IgD-negative memory B cell (primary cell): ENCODE measurements around the gene SSBP4. TPM values are rescaled to one million over a fixed set of nuclear protein-coding genes. Genes with fewer than 3 reads are reported as not detected.

Experiments used
- H3K27ac Mint-ChIP-seq, 3 donors: one replicate each; pipeline ENCODE4 v1.8.0; 2020 to 2022; ENCODE audit warnings: mild to moderate bottlenecking in 3 of 3, mixed read lengths in 3 of 3, moderate library complexity in 1 of 3
- H3K27me3 Mint-ChIP-seq: one replicate; pipeline ENCODE4 v1.8.0; 2021; ENCODE audit warnings: mixed read lengths
- H3K36me3 Mint-ChIP-seq: one replicate; pipeline ENCODE4 v1.8.0; 2020; ENCODE audit warnings: mild to moderate bottlenecking, mixed read lengths
- H3K4me1 Mint-ChIP-seq, 3 donors: one replicate each; pipeline ENCODE4 v1.8.0; 2020 to 2022; ENCODE audit warnings: mixed read lengths in 3 of 3, mild to moderate bottlenecking in 1 of 3
- H3K4me3 Mint-ChIP-seq, 4 donors: one replicate each; pipeline ENCODE4 v1.8.0; 2020 to 2022; ENCODE audit warnings: mild to moderate bottlenecking in 4 of 4, mixed read lengths in 4 of 4, moderate library complexity in 3 of 4
- H3K9me3 Mint-ChIP-seq, 3 donors: one replicate each; pipeline ENCODE4 v1.8.0; 2020 to 2021; ENCODE audit warnings: mixed read lengths in 3 of 3, mild to moderate bottlenecking in 1 of 3
- polyA plus RNA-seq: library from polyadenylated mRNA; unstranded; fragments of 300-500 nt; fragmentation: Illumina TruSeq; gene quantifications from one replicate; pipeline ENCODE4 v1.2.3, GENCODE V29; 2021

SSBP4 gene
- polyA plus RNA-seq, 1 donor from 2014 or later = 97.4 TPM

- H3K4me3 Mint-ChIP-seq = peak overlapping the region; percentile 76 to 94 (median 80)
- no peaks in the 10 kb centered on the region for H3K9me3 Mint-ChIP-seq
- peaks cover under 1% of the 10 kb centered on the region for H3K36me3 Mint-ChIP-seq
- peak overlapping the region in 2 of 3 donors; percentile 78 to 95 for H3K27ac Mint-ChIP-seq
- peaks cover 22% of the 10 kb centered on the region for H3K27me3 Mint-ChIP-seq
- peaks cover 22 to 45% (median 32%) of the 10 kb centered on the region in 3 donors for H3K4me1 Mint-ChIP-seq
These were observed 2.3 kb downstream of the SSBP4 start for GRCh38 chr19:18421371-18421959.

DNA sequence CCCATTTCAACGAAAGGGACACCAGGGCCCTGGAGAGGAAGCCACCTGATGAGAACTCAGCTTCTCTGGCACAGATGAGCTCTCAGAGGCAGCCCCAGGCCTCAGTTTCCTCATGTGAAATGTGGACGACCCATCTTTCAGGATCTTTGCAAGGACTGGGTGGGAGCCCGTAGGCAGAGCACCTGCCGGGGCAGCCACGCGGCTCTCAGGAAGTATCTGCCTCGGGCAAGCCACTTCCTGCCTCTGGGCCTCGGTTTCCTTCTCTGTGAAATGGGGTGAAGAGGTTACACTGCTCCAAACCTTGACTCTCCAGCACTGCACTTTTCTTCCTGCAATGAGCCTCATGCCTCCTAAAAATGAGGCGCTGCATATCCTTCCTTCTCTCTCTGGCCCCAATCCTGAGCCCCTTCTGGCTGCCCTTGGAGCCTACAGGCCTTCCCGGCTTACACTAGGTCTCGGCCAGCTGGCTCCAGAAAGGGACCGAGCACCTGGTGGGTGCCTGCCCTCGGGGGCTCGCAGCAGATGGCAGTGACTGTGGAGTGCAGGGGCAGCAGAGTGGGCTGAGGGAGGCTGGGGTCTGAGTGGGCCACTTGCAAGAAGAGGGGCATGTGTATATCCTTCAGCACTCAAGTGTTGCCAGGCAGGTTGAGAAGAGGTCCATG, 3.5 kb downstream of the SSBP4 start:
- H3K9me3 Mint-ChIP-seq = no peaks in the 10 kb centered on the region
- peaks cover 22 to 40% (median 27%) of the 10 kb centered on the region in 3 donors for H3K4me1 Mint-ChIP-seq
- H3K27me3 Mint-ChIP-seq = peaks cover 13% of the 10 kb centered on the region
- no peaks in the 10 kb centered on the region for H3K36me3 Mint-ChIP-seq
- H3K4me3 Mint-ChIP-seq = peak overlapping the region; percentile 31 to 88 (median 80)
- H3K27ac Mint-ChIP-seq = peak overlapping the region in 2 of 3 donors; percentile 78 to 82

DNA sequence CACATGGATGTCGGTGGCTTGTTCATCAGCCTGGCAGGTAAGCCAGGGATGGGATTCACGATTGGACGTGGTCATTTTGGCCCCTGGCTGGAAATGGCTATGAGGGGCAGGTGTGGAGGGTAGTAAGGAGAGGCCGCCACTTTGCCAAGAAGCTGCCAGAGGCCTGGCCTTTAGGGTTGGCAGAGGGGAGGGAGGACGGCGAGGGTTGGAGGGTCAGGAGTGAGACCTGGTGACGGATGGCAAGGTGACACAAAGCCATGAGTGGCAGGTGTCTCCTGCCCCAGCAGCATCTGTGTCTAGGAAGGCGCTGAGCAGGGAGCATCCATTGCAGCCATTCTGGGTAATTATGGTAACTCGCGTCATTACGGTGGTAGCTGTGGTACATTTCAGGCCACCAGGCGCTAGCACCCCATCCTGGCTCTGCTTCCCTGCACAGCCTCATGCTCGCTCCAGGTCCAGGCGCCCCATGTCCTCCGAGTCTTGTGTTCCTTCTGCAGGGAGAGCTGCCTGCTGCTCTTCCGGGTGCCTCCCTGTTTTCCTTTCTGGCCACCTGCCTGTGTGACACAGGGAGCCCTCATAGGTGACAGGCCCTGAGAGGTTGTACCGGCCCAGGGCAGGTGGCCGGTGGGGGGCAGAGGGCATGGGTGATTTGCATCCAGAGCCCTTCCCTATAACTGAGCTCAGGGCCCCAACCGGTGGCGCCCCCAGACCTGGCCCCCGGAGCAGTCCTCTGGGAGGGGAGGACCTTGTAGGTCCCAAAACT, 4.2 kb downstream of the SSBP4 start:
- H3K27me3 Mint-ChIP-seq = peaks cover 6% of the 10 kb centered on the region
- peaks cover 22 to 32% (median 26%) of the 10 kb centered on the region in 3 donors for H3K4me1 Mint-ChIP-seq
- H3K27ac Mint-ChIP-seq = peak overlapping the region in 2 of 3 donors; percentile 78 to 82
- no peaks in the 10 kb centered on the region for H3K9me3 Mint-ChIP-seq
- H3K36me3 Mint-ChIP-seq = no peaks in the 10 kb centered on the region
- H3K4me3 Mint-ChIP-seq = peak overlapping the region in 1 of 4 donors; percentile 88

- Mint-ChIP-seq H3K4me1 (peaks cover 22 to 27% (median 22%) of the 10 kb centered on the region in 3 donors), H3K36me3 (no peaks in the 10 kb centered on the region), H3K4me3 (peak overlapping the region in 1 of 4 donors; percentile 88), H3K27me3 (no peaks in the 10 kb centered on the region), H3K27ac (peak overlapping the region in 1 of 3 donors; percentile 78), H3K9me3 (no peaks in the 10 kb centered on the region)
These were observed 5.1 kb downstream of the SSBP4 start for GRCh38 chr19:18424122-18424889.

DNA sequence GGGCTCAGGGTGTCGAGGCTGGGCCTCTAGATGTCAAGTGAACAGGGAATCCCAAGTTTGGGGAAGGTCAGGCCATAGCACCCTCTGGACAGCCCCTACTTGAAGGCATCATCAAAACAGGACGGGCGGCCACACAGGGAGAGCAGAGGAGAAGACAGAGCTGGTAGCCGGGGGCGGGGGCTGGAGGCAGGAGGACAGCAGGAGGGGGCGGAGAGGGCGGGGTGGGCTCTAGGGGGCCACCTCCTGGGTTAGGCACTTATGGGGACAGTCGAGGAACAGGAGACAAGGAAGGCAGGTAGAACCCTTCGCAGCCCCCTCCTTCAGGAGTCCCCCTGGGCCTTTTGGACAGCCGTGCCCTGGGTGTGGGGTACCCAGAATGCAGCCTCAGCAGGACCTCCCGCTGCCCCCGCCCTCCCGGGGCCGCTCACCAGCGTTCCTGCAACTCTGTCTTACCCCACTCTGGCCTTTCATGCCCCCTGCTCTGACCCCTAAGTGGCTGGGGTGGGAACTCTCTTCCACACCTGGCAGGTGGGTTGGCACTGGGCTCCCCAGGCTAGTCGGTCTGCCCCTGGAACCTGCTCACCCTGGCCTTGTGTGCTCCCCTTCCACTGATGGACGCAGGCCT, 5.8 kb downstream of the SSBP4 start:
- no peaks in the 10 kb centered on the region for H3K36me3 Mint-ChIP-seq
- no peaks in the 10 kb centered on the region for H3K27me3 Mint-ChIP-seq
- peak overlapping the region in 1 of 3 donors; percentile 78 for H3K27ac Mint-ChIP-seq
- H3K4me1 Mint-ChIP-seq = peaks cover 22 to 27% (median 22%) of the 10 kb centered on the region in 3 donors
- peak overlapping the region in 1 of 4 donors; percentile 20 for H3K4me3 Mint-ChIP-seq
- H3K9me3 Mint-ChIP-seq = no peaks in the 10 kb centered on the region

DNA sequence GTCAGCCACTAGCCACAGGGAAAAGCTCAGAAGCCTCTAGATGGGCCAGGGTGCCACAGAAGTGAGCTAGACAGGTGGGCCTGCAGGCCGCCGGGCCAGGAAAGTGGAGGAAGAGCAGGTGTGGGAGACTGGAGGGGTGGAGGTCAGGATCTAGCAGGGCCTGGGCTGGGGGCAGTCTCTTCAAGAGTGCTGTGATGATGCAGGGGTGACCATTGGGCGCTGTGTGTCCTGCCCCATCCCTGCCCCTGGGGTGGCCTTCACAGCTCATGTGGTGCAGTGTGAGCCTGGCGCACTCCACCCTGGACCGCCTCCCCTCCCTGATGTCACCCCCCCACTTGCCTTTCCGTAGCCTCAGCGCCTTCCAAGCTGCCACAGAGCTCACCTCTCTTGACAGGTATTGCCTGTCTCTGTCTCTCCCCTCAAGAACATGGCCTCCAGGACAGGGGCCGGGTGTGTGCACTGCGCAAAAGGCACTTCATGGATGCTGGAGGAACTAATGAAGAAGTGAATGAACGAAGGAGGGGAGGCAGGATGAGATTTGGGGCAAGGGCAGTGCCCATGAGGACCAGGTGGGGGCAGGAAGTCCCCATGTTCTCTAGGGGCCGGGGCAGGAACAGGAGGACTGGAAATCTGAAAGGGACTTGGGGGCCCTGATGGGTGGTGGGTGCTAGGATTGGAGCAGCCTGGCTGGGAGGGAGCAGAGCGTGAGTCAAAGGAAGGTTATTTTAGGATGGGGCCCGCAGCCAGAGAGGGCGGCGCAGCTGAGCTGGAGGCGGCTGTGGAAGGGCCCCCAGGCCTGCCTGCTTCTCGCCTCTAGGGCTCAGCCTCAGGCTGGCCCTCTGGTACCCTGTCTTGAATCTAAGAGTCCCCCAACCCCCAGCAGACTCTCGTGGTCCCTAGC, 6.6 kb downstream of the SSBP4 start:
- Mint-ChIP-seq H3K27me3 (no peaks in the 10 kb centered on the region), H3K36me3 (no peaks in the 10 kb centered on the region), H3K9me3 (no peaks in the 10 kb centered on the region), H3K27ac (peak overlapping the region in 1 of 3 donors; percentile 16), H3K4me3 (peak overlapping the region in 1 of 4 donors; percentile 21), H3K4me1 (peaks cover 17 to 25% (median 21%) of the 10 kb centered on the region in 3 donors)

DNA sequence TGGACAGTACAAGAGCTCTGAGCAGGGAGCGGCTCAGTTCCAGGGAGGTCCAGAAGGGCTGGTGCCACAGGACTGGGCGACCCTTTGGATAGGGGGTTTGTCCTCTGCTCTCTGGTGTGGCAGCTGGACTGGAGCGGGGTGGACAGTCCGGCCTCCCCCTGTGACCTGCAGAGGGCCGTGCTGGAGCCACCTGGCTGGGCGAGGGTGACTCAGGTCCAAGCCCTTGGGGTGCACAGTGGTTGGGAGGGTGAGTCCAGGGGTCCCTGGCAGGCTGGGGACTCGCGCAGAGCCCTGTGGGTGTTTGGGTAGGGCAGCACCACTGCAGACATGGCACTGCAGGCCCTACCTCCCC, 7.2 kb downstream of the SSBP4 start:
- H3K4me3 Mint-ChIP-seq = peak overlapping the region in 1 of 4 donors; percentile 21
- no peaks in the 10 kb centered on the region for H3K9me3 Mint-ChIP-seq
- no peaks in the 10 kb centered on the region for H3K36me3 Mint-ChIP-seq
- no peaks in the 10 kb centered on the region for H3K27me3 Mint-ChIP-seq
- peaks cover 16 to 21% (median 21%) of the 10 kb centered on the region in 3 donors for H3K4me1 Mint-ChIP-seq
- peak overlapping the region in 1 of 3 donors; percentile 73 for H3K27ac Mint-ChIP-seq

DNA sequence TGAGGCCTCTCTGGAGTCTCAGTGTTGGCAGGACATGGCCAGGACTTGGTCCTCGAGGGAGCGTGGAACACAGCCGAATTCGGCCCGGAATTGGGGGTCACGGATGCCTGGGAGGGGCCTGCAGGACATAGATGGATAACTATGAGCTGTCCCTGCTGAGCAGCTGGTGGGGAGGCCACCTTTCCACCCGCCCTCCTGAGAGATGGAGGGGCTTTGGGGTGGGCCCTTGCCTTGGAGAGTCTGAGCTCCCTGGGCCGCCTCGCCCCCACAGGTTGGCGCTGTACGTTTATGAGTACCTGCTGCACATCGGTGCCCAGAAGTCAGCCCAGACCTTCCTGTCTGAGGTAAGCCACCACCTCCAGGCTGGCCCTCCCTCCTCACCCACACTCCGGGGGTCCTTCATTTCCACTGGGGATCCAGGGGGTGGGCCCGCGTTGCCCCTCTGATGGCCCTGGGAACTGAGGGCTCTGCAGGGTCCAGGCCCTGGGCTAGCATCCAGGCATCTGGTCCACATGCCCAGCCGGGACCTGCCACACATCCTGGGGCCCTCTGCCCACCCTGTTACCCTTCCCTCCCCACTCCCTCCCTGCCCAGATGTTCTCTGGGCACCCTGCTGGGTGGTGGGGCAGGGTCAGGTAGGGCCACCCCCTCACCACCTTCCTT, 8.0 kb downstream of the SSBP4 start:
- H3K4me3 Mint-ChIP-seq = peak overlapping the region in 1 of 4 donors; percentile 26
- H3K27ac Mint-ChIP-seq = peak overlapping the region; percentile 46 to 93 (median 73)
- peaks cover 12 to 20% (median 15%) of the 10 kb centered on the region in 3 donors for H3K4me1 Mint-ChIP-seq
- no peaks in the 10 kb centered on the region for H3K27me3 Mint-ChIP-seq
- H3K9me3 Mint-ChIP-seq = no peaks in the 10 kb centered on the region
- no peaks in the 10 kb centered on the region for H3K36me3 Mint-ChIP-seq

DNA sequence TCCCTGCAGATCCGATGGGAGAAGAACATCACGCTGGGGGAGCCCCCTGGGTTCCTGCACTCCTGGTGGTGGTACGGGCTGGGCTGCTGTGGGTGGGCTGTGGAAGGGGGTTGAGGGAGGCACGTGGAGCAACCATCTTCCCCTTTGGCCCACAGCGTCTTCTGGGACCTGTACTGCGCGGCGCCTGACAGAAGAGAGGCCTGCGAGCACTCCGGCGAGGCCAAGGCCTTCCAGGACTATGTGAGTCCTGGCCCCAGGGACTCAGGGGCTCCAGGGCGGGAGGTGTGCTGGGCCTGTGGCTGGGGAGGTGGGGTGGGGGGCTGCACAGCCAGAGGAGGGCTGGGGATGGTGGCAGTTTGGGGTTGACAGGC, 8.5 kb downstream of the SSBP4 start:
- no peaks in the 10 kb centered on the region for H3K36me3 Mint-ChIP-seq
- peak overlapping the region; percentile 46 to 93 (median 73) for H3K27ac Mint-ChIP-seq
- peaks cover 10 to 16% (median 11%) of the 10 kb centered on the region in 3 donors for H3K4me1 Mint-ChIP-seq
- no peaks in the 10 kb centered on the region for H3K27me3 Mint-ChIP-seq
- no peaks in the 10 kb centered on the region for H3K9me3 Mint-ChIP-seq
- peak overlapping the region in 1 of 4 donors; percentile 26 for H3K4me3 Mint-ChIP-seq

- H3K27me3 Mint-ChIP-seq = no peaks in the 10 kb centered on the region
- H3K4me3 Mint-ChIP-seq = peak overlapping the region in 3 of 4 donors; percentile 58 to 80 (median 78)
- no peaks in the 10 kb centered on the region for H3K9me3 Mint-ChIP-seq
- H3K27ac Mint-ChIP-seq = peak overlapping the region; percentile 88 to 97 (median 93)
- no peaks in the 10 kb centered on the region for H3K36me3 Mint-ChIP-seq
- H3K4me1 Mint-ChIP-seq = peaks cover 4 to 11% (median 6%) of the 10 kb centered on the region in 3 donors
These were observed 9.1 kb downstream of the SSBP4 start for GRCh38 chr19:18428173-18428786.

- Mint-ChIP-seq H3K36me3 (no peaks in the 10 kb centered on the region), H3K4me1 (peaks cover 1 to 11% (median 5%) of the 10 kb centered on the region in 3 donors), H3K4me3 (peak overlapping the region; percentile 52 to 81 (median 78)), H3K9me3 (no peaks in the 10 kb centered on the region), H3K27ac (peak overlapping the region; percentile 88 to 97 (median 93)), H3K27me3 (no peaks in the 10 kb centered on the region)
These were observed 9.8 kb downstream of the SSBP4 start for GRCh38 chr19:18428787-18429674.
